HUES6 (cell line): Measurements from ENCODE around the gene PEAK1.

Source experiments
- H3K27ac ChIP-seq: 2 replicates; pipeline ENCODE4 v1.7.0; 2013; ENCODE audit warnings: low read depth, mild to moderate bottlenecking, low read length, inconsistent platforms
- H3K27me3 ChIP-seq: 2 replicates; pipeline ENCODE4 v1.6.1; 2013; ENCODE audit warnings: low read length; ENCODE audit not compliant: control insufficient read depth, insufficient read depth
- H3K36me3 ChIP-seq: 2 replicates; pipeline ENCODE4 v1.6.1; 2013; ENCODE audit warnings: low read length; ENCODE audit not compliant: control insufficient read depth, insufficient read depth
- H3K4me1 ChIP-seq: 2 replicates; pipeline ENCODE4 v1.6.1; 2013; ENCODE audit warnings: low read length; ENCODE audit not compliant: control insufficient read depth, insufficient read depth
- H3K4me3 ChIP-seq: 2 replicates; pipeline ENCODE4 v1.5.1; 2013; ENCODE audit warnings: low read depth, low read length
- H3K9ac ChIP-seq: one replicate; pipeline ENCODE4 v1.6.1; 2013; ENCODE audit warnings: mild to moderate bottlenecking, low read length
- H3K9me3 ChIP-seq: 2 replicates; pipeline ENCODE4 v1.6.1; 2013; ENCODE audit warnings: low read depth, low read length; ENCODE audit not compliant: control insufficient read depth, insufficient read depth

PEAK1 gene

DNA sequence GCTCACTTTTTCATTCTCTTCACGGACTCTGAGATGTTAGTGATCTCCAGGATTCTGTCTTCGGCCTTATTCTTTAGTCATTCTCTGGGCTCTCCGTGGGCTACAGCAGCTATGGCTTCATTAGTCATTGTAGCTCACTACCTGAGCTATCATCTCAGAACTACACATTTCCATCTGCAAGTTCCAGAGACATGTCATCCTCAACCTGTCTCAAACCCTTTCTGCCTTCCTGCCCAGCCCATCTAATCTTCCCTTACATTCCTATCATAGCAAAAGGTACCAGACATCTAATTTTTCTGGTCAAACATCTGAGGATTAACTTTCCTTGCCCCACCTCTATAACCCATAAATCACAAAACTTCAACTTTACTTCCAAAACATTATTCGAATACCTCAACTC lies 362.2 kb downstream of the PEAK1 start:
- H3K9ac ChIP-seq, result no peak overlapping the region

GRCh38 chr15:77057072-77057471 lies 362.8 kb downstream of the PEAK1 start:
- H3K4me1 ChIP-seq, result peaks cover 18% of the 10 kb centered on the region
- no peak overlapping the region for H3K4me3 ChIP-seq
- H3K36me3 ChIP-seq, result peaks cover 6% of the 10 kb centered on the region
- H3K9ac ChIP-seq, result no peak overlapping the region
- H3K27ac ChIP-seq, result no peak overlapping the region
- H3K9me3 ChIP-seq, result no peaks in the 10 kb centered on the region
- no peaks in the 10 kb centered on the region for H3K27me3 ChIP-seq

More for the DNA sequence above, 362.2 kb downstream of the PEAK1 start:
- no peak overlapping the region for H3K4me3 ChIP-seq
- no peak overlapping the region for H3K27ac ChIP-seq
- H3K27me3 ChIP-seq, result no peaks in the 10 kb centered on the region
- H3K9me3 ChIP-seq, result no peaks in the 10 kb centered on the region
- H3K4me1 ChIP-seq, result peaks cover 18% of the 10 kb centered on the region
- peaks cover 1% of the 10 kb centered on the region; the same call in 1 of the 2 replicates for H3K36me3 ChIP-seq

DNA sequence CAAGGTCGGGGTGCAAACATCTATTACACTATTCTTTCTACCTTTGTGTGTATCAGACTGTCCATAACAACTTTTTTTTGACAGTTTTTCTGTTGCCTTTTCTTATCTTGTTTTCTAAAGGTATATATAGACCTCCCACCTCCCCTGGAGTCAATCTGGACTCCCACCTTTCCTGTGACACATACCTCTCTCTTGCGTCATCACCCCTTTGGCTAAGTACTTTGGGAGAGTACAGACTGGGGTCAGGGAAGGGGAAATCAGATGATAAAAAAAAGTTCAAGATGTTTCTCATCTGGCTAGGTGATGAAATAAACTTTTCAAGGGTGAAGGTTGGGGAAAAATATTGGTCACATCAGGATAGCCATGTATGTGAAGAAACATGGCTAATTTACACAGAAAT lies 366.2 kb downstream of the PEAK1 start:
- no peaks in the 10 kb centered on the region for H3K9me3 ChIP-seq
- H3K9ac ChIP-seq, result no peak overlapping the region
- H3K4me1 ChIP-seq, result peaks cover 15% of the 10 kb centered on the region
- H3K4me3 ChIP-seq, result no peak overlapping the region
- H3K27ac ChIP-seq, result no peak overlapping the region
- H3K36me3 ChIP-seq, result peaks cover 22% of the 10 kb centered on the region
- H3K27me3 ChIP-seq, result no peaks in the 10 kb centered on the region

DNA sequence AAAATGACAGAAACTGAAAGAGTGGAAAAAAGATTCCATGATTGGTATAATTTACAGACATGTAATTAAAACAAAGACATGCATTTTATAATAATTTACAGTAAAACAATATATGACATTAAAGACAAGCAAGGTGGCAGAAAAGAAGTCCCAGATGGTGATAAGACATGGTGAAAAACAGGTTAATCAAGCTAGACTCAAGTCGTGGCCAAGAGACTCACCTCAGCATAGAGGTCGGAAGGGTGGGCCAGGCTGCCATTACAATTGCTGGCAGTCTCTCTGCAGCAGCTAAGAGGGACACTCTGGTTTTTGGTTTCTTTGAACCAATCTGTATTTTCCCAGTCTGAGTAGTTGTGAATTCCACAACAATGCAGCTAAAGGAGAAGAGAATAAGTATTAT lies 367.3 kb downstream of the PEAK1 start:
- Histone ChIP-seq H3K27me3 (no peaks in the 10 kb centered on the region), H3K9ac (no peak overlapping the region), H3K4me1 (peaks cover 15% of the 10 kb centered on the region), H3K36me3 (peaks cover 25% of the 10 kb centered on the region), H3K9me3 (no peaks in the 10 kb centered on the region), H3K4me3 (no peak overlapping the region), H3K27ac (no peak overlapping the region)
